Endothelial cell of umbilical vein (primary cell): ENCODE data around the gene PGD. TPM values are rescaled to one million over a fixed set of nuclear protein-coding genes. Genes with fewer than 3 reads are reported as not detected.
"Not testable (repeated sequence)": the region's sequence is repeated elsewhere in the genome, so short reads cannot be mapped to it uniquely, and the experiment has no call there.

Source experiments
- BruUV-seq: library from RNA; stranded (reverse); fragments of 400-500 nt; replicated peaks from 2 replicates; lab custom pipeline; 2021; lab: Mats Ljungman, UMichigan
- CTCF ChIA-PET: fragments of 300-600, 350-600 bp; sonication (Branson Sonifier 250); formaldehyde crosslinking; loops from one replicate; lab custom pipeline; 2021; ENCODE audit warnings: antibody characterized with exemption, inconsistent platforms; lab: Charles Lee
- POLR2A ChIA-PET: fragments of 300-600, 350-600 bp; sonication (Branson Sonifier 250); formaldehyde crosslinking; loops from one replicate; lab custom pipeline; 2021; ENCODE audit warnings: antibody characterized with exemption, inconsistent platforms; lab: Charles Lee
- DNase-seq: peaks from one replicate; pipeline ENCODE4 v3.0.0-alpha.2; 2011; ENCODE audit warnings: low read depth, low spot score
- FAIRE-seq: peaks from 2 replicates; lab custom pipeline; 2011; peaks lifted over from hg19 to GRCh38; lab: Jason Lieb, UNC
- H2AFZ ChIP-seq: 2 replicates; pipeline ENCODE4 v1.6.0; 2012; ENCODE audit warnings: low read depth, low read length, control low read depth, inconsistent platforms
- H3K27ac ChIP-seq: 2 replicates; pipeline ENCODE4 v1.5.1; 2011; ENCODE audit warnings: low read depth, mild to moderate bottlenecking, control low read depth, low read length, moderate library complexity; ENCODE audit not compliant: insufficient read depth
- H3K27me3 ChIP-seq, 2 experiments: 2 replicates each; pipeline versions ENCODE4 v1.6.0 to v1.6.1; 2011; ENCODE audit warnings: low read length in 2 of 2, mixed read lengths in 1 of 2; ENCODE audit not compliant: control insufficient read depth in 2 of 2, insufficient read depth in 2 of 2
- H3K36me3 ChIP-seq, 2 experiments: 2 replicates in 1 of 2; 3 replicates in 1 of 2; pipeline ENCODE4 v1.5.1; 2011; ENCODE audit warnings: low read length in 2 of 2, mild to moderate bottlenecking in 1 of 2, moderate library complexity in 1 of 2; ENCODE audit not compliant: control insufficient read depth in 2 of 2, insufficient read depth in 2 of 2; ENCODE audit errors: extremely low read depth in 1 of 2
- H3K4me1 ChIP-seq: 3 replicates; pipeline ENCODE4 v1.5.1; 2011; ENCODE audit warnings: mild to moderate bottlenecking, low read length; ENCODE audit not compliant: control insufficient read depth, insufficient read depth; ENCODE audit errors: extremely low read depth
- H3K4me2 ChIP-seq: 2 replicates; pipeline ENCODE4 v1.6.1; 2011; ENCODE audit warnings: low read length, control low read depth, mixed read lengths; ENCODE audit not compliant: insufficient read depth
- H3K4me3 ChIP-seq, 3 experiments: fragments of 200-600 bp in 1 of 3; sonication (generic), shearing (Covaris generic) in 1 of 3; replicated peaks in 1 of 3; 2 replicates each; pipeline ENCODE4 v1.5.1; 2011 to 2016; ENCODE audit warnings: control low read depth in 3 of 3, low read length in 3 of 3, mild to moderate bottlenecking in 2 of 3, inconsistent platforms in 1 of 3, low read depth in 1 of 3, moderate library complexity in 1 of 3; ENCODE audit not compliant: insufficient read depth in 1 of 3
- H3K79me2 ChIP-seq: 2 replicates; pipeline ENCODE4 v1.6.0; 2012; ENCODE audit warnings: low read length, inconsistent platforms; ENCODE audit not compliant: control insufficient read depth, insufficient read depth
- H3K9ac ChIP-seq: replicated peaks from 2 replicates; pipeline ENCODE3; 2011; ENCODE audit warnings: low read length, control low read depth; ENCODE audit not compliant: insufficient read depth; ENCODE audit errors: extremely low read depth
- H3K9me1 ChIP-seq: replicated peaks from 3 replicates; pipeline ENCODE4 v1.6.0; 2011; ENCODE audit warnings: mild to moderate bottlenecking, low read length; ENCODE audit not compliant: control insufficient read depth, insufficient read depth; ENCODE audit errors: extremely low read depth
- H3K9me3 ChIP-seq: replicated peaks from 2 replicates; pipeline ENCODE4 v1.5.1; 2012; ENCODE audit warnings: low read length, inconsistent platforms; ENCODE audit not compliant: control insufficient read depth, insufficient read depth
- H4K20me1 ChIP-seq: replicated peaks from 2 replicates; pipeline ENCODE3; 2011; ENCODE audit warnings: mild to moderate bottlenecking, low read length; ENCODE audit not compliant: control insufficient read depth, insufficient read depth; ENCODE audit errors: extremely low read depth
- CTCF ChIP-seq, 2 donors: IDR thresholded peaks; 1 replicate in 1 of 2; 2 replicates in 1 of 2; pipeline ENCODE4 v1.5.1; 2011; ENCODE audit warnings: low read length in 2 of 2, mild to moderate bottlenecking in 2 of 2, moderate library complexity in 2 of 2, control low read depth in 1 of 2, inconsistent platforms in 1 of 2, low read depth in 1 of 2; ENCODE audit not compliant: insufficient read depth in 1 of 2; ENCODE audit errors: extremely low read depth in 1 of 2
- EZH2 ChIP-seq: IDR thresholded peaks from 2 replicates; pipeline ENCODE4 v1.6.1; 2012; ENCODE audit warnings: borderline replicate concordance, low read depth, mild to moderate bottlenecking, moderate library complexity, low read length, inconsistent platforms; ENCODE audit not compliant: severe bottlenecking
- FOS ChIP-seq: IDR thresholded peaks from 2 replicates; pipeline ENCODE4 v1.6.1; 2011; ENCODE audit warnings: mild to moderate bottlenecking, low read length, moderate library complexity, borderline replicate concordance; ENCODE audit not compliant: insufficient read depth
- GATA2 ChIP-seq: IDR thresholded peaks from 2 replicates; pipeline ENCODE4 v1.7.0; 2011; ENCODE audit warnings: low read depth, mild to moderate bottlenecking, moderate library complexity, mixed read lengths, low read length; ENCODE audit not compliant: insufficient read length, insufficient read depth
- JUN ChIP-seq: IDR thresholded peaks from 2 replicates; pipeline ENCODE4 v1.6.1; 2011; ENCODE audit warnings: borderline replicate concordance, low read depth; ENCODE audit not compliant: insufficient read length, insufficient read depth
- MYC ChIP-seq: IDR thresholded peaks from one replicate; pipeline ENCODE4 v1.6.1; 2011; ENCODE audit warnings: mild to moderate bottlenecking, low read depth, low read length
- POLR2A ChIP-seq: IDR thresholded peaks from 2 replicates; pipeline ENCODE4 v1.6.1; 2012; ENCODE audit warnings: low read depth, mild to moderate bottlenecking, control low read depth, low read length
- POLR2AphosphoS5 ChIP-seq: IDR thresholded peaks from 2 replicates; pipeline ENCODE4 v1.6.1; 2012; ENCODE audit warnings: low read depth, mild to moderate bottlenecking, control low read depth, low read length, moderate library complexity; ENCODE audit not compliant: insufficient read depth
- dilution Hi-C: fragments of 300-500 bp; cut with MboI; formaldehyde crosslinking; loops from one replicate; pipeline ENCODE4 v1.15.0; 2019; ENCODE audit warnings: low sequenced_read_pairs; ENCODE audit not compliant: extremely low pct_ligation_motif_present
- intact Hi-C: fragments of 100-400 bp; cut with micrococcal nuclease; formaldehyde crosslinking; loops from one replicate; pipeline ENCODE4 v1.10.0; 2022
- polyA plus RNA-seq, 4 experiments: library from polyadenylated mRNA; depleted of rRNA in 3 of 4; stranded (reverse) in 3 of 4; unstranded in 1 of 4; fragments of >200 nt; gene quantifications; 2 replicates each; pipeline versions ENCODE4 v1.2.1 to v1.2.3, GENCODE V29; 2011 to 2012; ENCODE audit warnings: missing spikeins in 1 of 4
- total RNA-seq: library from RNA; stranded (reverse); gene quantifications from 2 replicates; pipeline ENCODE4 v1.2.3, GENCODE V29; 2021

PGD gene
- total and polyA plus RNA-seq, 2 donors (not counting 3 experiments of a cell fraction or from before 2014, with no cell fraction given), result 196 to 303 TPM

- intact Hi-C loops, result loop anchor here (10.0 kb wide), 1 partner anchor 802 kb away; no protein-coding TSS in a partner anchor
- H3K27me3 ChIP-seq, H3K36me3 ChIP-seq, H3K27ac ChIP-seq, FAIRE-seq, DNase-seq, H3K4me2 ChIP-seq, H3K9ac ChIP-seq, H3K9me1 ChIP-seq, H3K9me3 ChIP-seq, dilution Hi-C loops, H3K79me2 ChIP-seq, H4K20me1 ChIP-seq, H3K4me3 ChIP-seq, H2AFZ ChIP-seq, BruUV-seq: not testable (repeated sequence)
- CTCF ChIA-PET, result interaction anchor here (0.9 to 4.1 kb wide), 2 partner anchors 11 to 49 kb away, joined by 3 to 23 read pairs; no protein-coding TSS in a partner anchor
- POLR2A ChIA-PET, result interaction anchor here (0.7 kb wide), 1 partner anchor 25 kb away, joined by 3 read pairs; no protein-coding TSS in a partner anchor
- peaks cover 14% of the 10 kb centered on the region for H3K4me1 ChIP-seq
Observed at GRCh38 chr1:10426535-10426848, 27.6 kb downstream of the PGD start.

- FAIRE-seq (no peak), DNase-seq (no peak)
- Histone ChIP-seq H3K4me3 (no peak overlapping the region), H3K9me3 (no peaks in the 10 kb centered on the region), H2AFZ (no peak overlapping the region), H3K36me3 (no peaks in the 10 kb centered on the region), H4K20me1 (no peaks in the 10 kb centered on the region), H3K4me2 (no peak overlapping the region), H3K9me1 (no peaks in the 10 kb centered on the region), H3K27me3 (no peaks in the 10 kb centered on the region), H3K79me2 (no peaks in the 10 kb centered on the region), H3K27ac (no peak overlapping the region), H3K9ac (no peak overlapping the region), H3K4me1 (peaks cover 14% of the 10 kb centered on the region)
- intact Hi-C loops (loop anchor here (1.0 to 10.0 kb wide), 7 partner anchors 31 to 804 kb away; partner anchors contain the start of genes KIF1B and UBE4B), dilution Hi-C loops (no loop called here)
- TF ChIP-seq FOS (no peak), GATA2 (no peak), MYC (no peak), CTCF (IDR thresholded peaks at IDR 0.05; ENCODE audit: extremely low read depth in 1 of 2, insufficient read depth in 1 of 2, low read depth in 1 of 2, low read length in 2 of 2) (no peak), EZH2 (no peak), POLR2AphosphoS5 (no peak), JUN (no peak), POLR2A (no peak)
- ChIA-PET POLR2A (interaction anchor here (0.5 to 1.6 kb wide), 2 partner anchors 8 to 13 kb away, joined by 4 to 6 read pairs; no protein-coding TSS in a partner anchor), CTCF (interaction anchor here (0.7 to 3.3 kb wide), 10 partner anchors 20 to 219 kb away, joined by 3 to 123 read pairs (median 6); partner anchors contain the start of genes KIF1B and PGD)
- no TSS peak for BruUV-seq
Observed at GRCh38 chr1:10428984-10429383, 30.1 kb downstream of the PGD start.
